ENCODE data around the gene DPM3.

The DPM3 gene

GRCh38 chr1:155145491-155145890 lies 5.2 kb upstream of the DPM3 start:
- no peak for DNase-seq

- DNase-seq = no peak
Measured at GRCh38 chr1:155141749-155142148, 1.4 kb upstream of the DPM3 start.

- no peak for DNase-seq
Measured at GRCh38 chr1:155140630-155140953, 261 bp upstream of the DPM3 start.

- no peak for DNase-seq
Measured at GRCh38 chr1:155137154-155137949, 3.0 kb downstream of the DPM3 start.

- no peak for DNase-seq
Measured at GRCh38 chr1:155136748-155137147, 3.6 kb downstream of the DPM3 start.

- DNase-seq = peak; percentile 97
Measured at GRCh38 chr1:155135415-155136028, 4.8 kb downstream of the DPM3 start, which contains the start of gene SLC50A1. TSS of gene SLC50A1 (plus strand) at chr1:155135852. CDS start at chr1:155135912, 60 bp downstream.

GRCh38 chr1:155134880-155135414 lies 5.4 kb downstream of the DPM3 start:
- peak; percentile 91 for DNase-seq

GRCh38 chr1:155134322-155134721 lies 6.0 kb downstream of the DPM3 start:
- DNase-seq = no peak

- DNase-seq = no peak
Measured at GRCh38 chr1:155133799-155134281, 6.5 kb downstream of the DPM3 start.

- no peak for DNase-seq
Measured at GRCh38 chr1:155131856-155132255, 8.5 kb downstream of the DPM3 start.

- no peak for DNase-seq
Measured at GRCh38 chr1:155131285-155131684, 9.0 kb downstream of the DPM3 start.

GRCh38 chr1:155130272-155131006 lies 9.9 kb downstream of the DPM3 start:
- no peak for DNase-seq

- no peak for DNase-seq
Measured at GRCh38 chr1:155128755-155129473, 11.4 kb downstream of the DPM3 start.

- DNase-seq = no peak
Measured at GRCh38 chr1:155127967-155128754, 12.2 kb downstream of the DPM3 start.

GRCh38 chr1:155127105-155127966 lies 13.0 kb downstream of the DPM3 start, which contains the start of gene EFNA1:
TSS of gene EFNA1 (plus strand) at chr1:155127876. CDS start at chr1:155127978, 102 bp downstream.
- DNase-seq = peak; percentile 78

GRCh38 chr1:155126556-155127104 lies 13.7 kb downstream of the DPM3 start:
- DNase-seq = peak; percentile 71

GRCh38 chr1:155125946-155126555 lies 14.3 kb downstream of the DPM3 start:
- no peak for DNase-seq

GRCh38 chr1:155125511-155125945 lies 14.8 kb downstream of the DPM3 start:
- no peak for DNase-seq

- DNase-seq = no peak
Measured at GRCh38 chr1:155124503-155125463, 15.5 kb downstream of the DPM3 start.
